H1 (cell line): Measurements from ENCODE around the gene ZNF804B. TPM values are rescaled to one million over a fixed set of nuclear protein-coding genes. Genes with fewer than 3 reads are reported as not detected.

Experiments used
- CTCF ChIA-PET: fragments of 300-600 bp; sonication (Branson Sonifier 250); formaldehyde crosslinking; loops from one replicate; lab custom pipeline; 2021; ENCODE audit not compliant: partially characterized antibody; lab: Charles Lee
- POLR2A ChIA-PET: fragments of 300-600 bp; sonication (Branson Sonifier 250); formaldehyde crosslinking; loops from one replicate; lab custom pipeline; 2021; ENCODE audit warnings: inconsistent platforms; ENCODE audit not compliant: partially characterized antibody; lab: Charles Lee
- DNase-seq, 2 experiments: peaks; one replicate each; pipeline versions ENCODE4 v3.0.0 to v3.0.0-alpha.2; 2010 to 2022; ENCODE audit warnings: low spot score in 2 of 2, low read depth in 1 of 2, mixed read lengths in 1 of 2
- FAIRE-seq: peaks from 2 replicates; lab custom pipeline; 2011; peaks lifted over from hg19 to GRCh38; lab: Jason Lieb, UNC
- H2AFZ ChIP-seq: 2 replicates; pipeline ENCODE4 v1.8.1; 2012; ENCODE audit warnings: low read length, inconsistent platforms
- H2AK5ac ChIP-seq: 2 replicates; pipeline ENCODE4 v1.6.1; 2013; ENCODE audit warnings: low read depth, low read length
- H2BK120ac ChIP-seq: replicated peaks from 2 replicates; pipeline ENCODE3; 2013; ENCODE audit warnings: low read depth, low read length, inconsistent platforms
- H2BK12ac ChIP-seq: 2 replicates; pipeline ENCODE4 v1.6.1; 2013; ENCODE audit warnings: low read depth, low read length
- H2BK15ac ChIP-seq: 2 replicates; pipeline ENCODE4 v1.6.1; 2013; ENCODE audit warnings: low read length
- H2BK20ac ChIP-seq: 2 replicates; pipeline ENCODE4 v1.6.1; 2013; ENCODE audit warnings: low read length
- H2BK5ac ChIP-seq: 2 replicates; pipeline ENCODE4 v1.6.1; 2013; ENCODE audit warnings: low read depth, low read length
- H3K14ac ChIP-seq: 2 replicates; pipeline ENCODE4 v1.6.1; 2013; ENCODE audit warnings: inconsistent platforms; ENCODE audit not compliant: insufficient read length
- H3K18ac ChIP-seq: 2 replicates; pipeline ENCODE4 v1.6.1; 2013; ENCODE audit warnings: low read length; ENCODE audit errors: extremely low read depth
- H3K23ac ChIP-seq: 2 replicates; pipeline ENCODE4 v1.6.1; 2013; ENCODE audit warnings: inconsistent platforms; ENCODE audit not compliant: insufficient read length
- H3K23me2 ChIP-seq: 2 replicates; pipeline ENCODE4 v1.6.1; 2013; ENCODE audit warnings: low read depth, low read length
- H3K27ac ChIP-seq: 2 replicates; pipeline ENCODE4 v1.6.1; 2011; ENCODE audit warnings: low read depth, low read length, inconsistent platforms
- H3K27me3 ChIP-seq, 4 experiments: replicated peaks in 1 of 4; 1 replicate in 1 of 4; 2 replicates in 3 of 4; pipeline versions ENCODE4 v1.6.1 to v1.8.1; 2011 to 2013; ENCODE audit warnings: low read length in 3 of 4, mild to moderate bottlenecking in 3 of 4, inconsistent platforms in 2 of 4, mixed read lengths in 2 of 4, moderate library complexity in 1 of 4; ENCODE audit not compliant: control insufficient read depth in 3 of 4, insufficient read depth in 3 of 4; ENCODE audit errors: extremely low read depth in 1 of 4
- H3K36me3 ChIP-seq, 4 experiments: 2 replicates each; pipeline versions ENCODE4 v1.6.1 to v1.8.1; 2011 to 2013; ENCODE audit warnings: mild to moderate bottlenecking in 4 of 4, low read length in 3 of 4, moderate library complexity in 2 of 4, control low read depth in 1 of 4, inconsistent platforms in 1 of 4; ENCODE audit not compliant: insufficient read depth in 4 of 4, control insufficient read depth in 2 of 4
- H3K4ac ChIP-seq: replicated peaks from 2 replicates; pipeline ENCODE3; 2013; ENCODE audit warnings: low read length, low read depth, mixed read lengths, inconsistent platforms; ENCODE audit not compliant: insufficient read length
- H3K4me1 ChIP-seq, 4 experiments: replicated peaks in 1 of 4; 1 replicate in 1 of 4; 2 replicates in 3 of 4; pipeline versions ENCODE4 v1.6.1 to v1.8.1; 2011 to 2013; ENCODE audit warnings: low read length in 3 of 4, inconsistent platforms in 2 of 4, mixed read lengths in 1 of 4; ENCODE audit not compliant: insufficient read depth in 4 of 4, control insufficient read depth in 3 of 4
- H3K4me2 ChIP-seq, 2 experiments: 2 replicates each; pipeline versions ENCODE4 v1.6.1 to v1.8.1; 2011 to 2013; ENCODE audit warnings: low read depth in 2 of 2, low read length in 2 of 2, control low read depth in 1 of 2, inconsistent platforms in 1 of 2, mild to moderate bottlenecking in 1 of 2; ENCODE audit not compliant: insufficient read depth in 1 of 2
- H3K4me3 ChIP-seq, 4 experiments: fragments of 200-600, 300-600 bp in 1 of 4; sonication (generic), shearing (Covaris generic), sonication (Bioruptor Twin) in 1 of 4; 2 replicates each; pipeline versions ENCODE4 v1.5.1 to v1.8.1; 2011 to 2016; ENCODE audit warnings: low read length in 4 of 4, low read depth in 3 of 4, control low read depth in 2 of 4, inconsistent platforms in 2 of 4, mild to moderate bottlenecking in 2 of 4, mixed read lengths in 1 of 4, moderate library complexity in 1 of 4; ENCODE audit not compliant: insufficient read depth in 2 of 4; ENCODE audit errors: extremely low read depth in 1 of 4
- H3K56ac ChIP-seq: replicated peaks from 2 replicates; pipeline ENCODE3; 2013; ENCODE audit warnings: low read depth, mild to moderate bottlenecking, mixed read lengths, low read length, inconsistent platforms; ENCODE audit not compliant: insufficient read length
- H3K79me1 ChIP-seq: 2 replicates; pipeline ENCODE4 v1.6.1; 2013; ENCODE audit warnings: low read depth, low read length, control low read depth
- H3K79me2 ChIP-seq, 2 experiments: 2 replicates each; pipeline versions ENCODE4 v1.6.1 to v1.8.1; 2012 to 2013; ENCODE audit warnings: low read length in 2 of 2, mild to moderate bottlenecking in 2 of 2, inconsistent platforms in 1 of 2; ENCODE audit not compliant: insufficient read depth in 2 of 2, control insufficient read depth in 1 of 2
- H3K9ac ChIP-seq, 4 experiments: replicated peaks in 1 of 4; 1 replicate in 1 of 4; 2 replicates in 3 of 4; pipeline versions ENCODE4 v1.6.1 to v1.8.1; 2011 to 2013; ENCODE audit warnings: low read depth in 3 of 4, low read length in 3 of 4, control low read depth in 2 of 4, mild to moderate bottlenecking in 2 of 4, moderate library complexity in 2 of 4, inconsistent platforms in 1 of 4; ENCODE audit errors: extremely low read depth in 1 of 4
- H3K9me3 ChIP-seq, 2 experiments: 2 replicates each; pipeline versions ENCODE4 v1.6.1 to v1.8.1; 2012 to 2013; ENCODE audit warnings: mild to moderate bottlenecking in 2 of 2, moderate library complexity in 2 of 2, control low read depth in 1 of 2, inconsistent platforms in 1 of 2, low read depth in 1 of 2, low read length in 1 of 2, mixed read lengths in 1 of 2; ENCODE audit not compliant: insufficient read depth in 2 of 2
- H4K20me1 ChIP-seq, 2 experiments: replicated peaks in 1 of 2; 2 replicates each; pipeline versions ENCODE3 to v1.8.1; 2011 to 2013; ENCODE audit warnings: inconsistent platforms in 2 of 2, low read length in 2 of 2, mild to moderate bottlenecking in 1 of 2; ENCODE audit not compliant: insufficient read depth in 2 of 2, control insufficient read depth in 1 of 2
- H4K5ac ChIP-seq: 2 replicates; pipeline ENCODE4 v1.6.1; 2013; ENCODE audit warnings: low read length, low read depth, mixed read lengths, inconsistent platforms; ENCODE audit not compliant: insufficient read length
- H4K8ac ChIP-seq: 2 replicates; pipeline ENCODE4 v1.8.0; 2013; ENCODE audit warnings: mild to moderate bottlenecking, moderate library complexity, low read length, inconsistent platforms; ENCODE audit not compliant: insufficient read depth; ENCODE audit errors: extremely low read depth
- H4K91ac ChIP-seq: replicated peaks from 2 replicates; pipeline ENCODE3; 2013; ENCODE audit warnings: low read length, mixed read lengths, inconsistent platforms; ENCODE audit not compliant: insufficient read length
- BACH1 ChIP-seq: IDR thresholded peaks from 2 replicates; pipeline ENCODE4 v1.6.1; 2012; ENCODE audit warnings: low read length, improper control_type of control experiment
- BCL11A ChIP-seq, 2 experiments: IDR thresholded peaks; one replicate each; pipeline ENCODE4 v1.6.1; 2011; ENCODE audit warnings: low read depth in 2 of 2, low read length in 2 of 2, mild to moderate bottlenecking in 2 of 2
- CBX8 ChIP-seq: fragments of 300-800, 300-1000 bp; sonication (generic); IDR thresholded peaks from 2 replicates; pipeline ENCODE4 v1.7.1; 2016; ENCODE audit warnings: low read depth, low read length, borderline replicate concordance
- HDAC2 ChIP-seq, 2 experiments: fragments of 300-600 bp in 1 of 2; sonication (generic) in 1 of 2; IDR thresholded peaks; 2 replicates each; pipeline ENCODE4 v1.6.1; 2011 to 2012; ENCODE audit warnings: low read depth in 2 of 2, low read length in 2 of 2, mild to moderate bottlenecking in 2 of 2, moderate library complexity in 2 of 2, borderline replicate concordance in 1 of 2, inconsistent platforms in 1 of 2
- KDM1A ChIP-seq: fragments of 200-600, 300-600 bp; sonication (generic); IDR thresholded peaks from 2 replicates; pipeline ENCODE4 v1.7.1; 2016; ENCODE audit warnings: mild to moderate bottlenecking, low read length, borderline replicate concordance
- MAFK ChIP-seq: IDR thresholded peaks from 2 replicates; pipeline ENCODE4 v1.6.1; 2012; ENCODE audit warnings: low read depth, mild to moderate bottlenecking, improper control_type of control experiment, low read length
- SIX5 ChIP-seq: IDR thresholded peaks from 2 replicates; pipeline ENCODE4 v1.6.1; 2011; ENCODE audit warnings: mild to moderate bottlenecking, low read depth, low read length
- SUZ12 ChIP-seq: fragments of 200-600 bp; sonication (generic); IDR thresholded peaks from 2 replicates; pipeline ENCODE4 v1.6.1; 2012; ENCODE audit warnings: mild to moderate bottlenecking, inconsistent platforms, low read length, moderate library complexity, mixed read lengths
- TBP ChIP-seq: IDR thresholded peaks from 2 replicates; pipeline ENCODE4 v1.6.1; 2011; ENCODE audit warnings: low read depth, low read length, improper control_type of control experiment
- USF2 ChIP-seq: IDR thresholded peaks from 2 replicates; pipeline ENCODE4 v1.6.1; 2011; ENCODE audit warnings: low read length, improper control_type of control experiment
- WGBS, 2 experiments: shearing (Covaris generic) in 1 of 2; methylation state at CpG; one replicate each; pipeline versions ENCODE4 v1.1.6 to v1.1.7; 2013 to 2015; ENCODE audit warnings: low lambda C conversion rate in 2 of 2, mixed read lengths in 2 of 2, inconsistent platforms in 1 of 2, low coverage in 1 of 2, missing lambda C conversion rate in 1 of 2; ENCODE audit not compliant: insufficient replicate concordance in 2 of 2, insufficient coverage in 1 of 2, insufficient read length in 1 of 2; ENCODE audit errors: extremely low coverage in 1 of 2, missing lambda C conversion rate in 1 of 2; 5-methylcytosine and 5-hydroxymethylcytosine counted together
- polyA plus RNA-seq, 7 experiments: library from polyadenylated mRNA; depleted of rRNA in 3 of 7; stranded (reverse) in 5 of 7; unstranded in 2 of 7; fragments of >200 nt in 5 of 7; fragments of 200-250 nt in 2 of 7; gene quantifications; 1 replicate in 5 of 7; 2 replicates in 1 of 7; 4 replicates in 1 of 7; pipeline versions ENCODE4 v1.2.1 to v1.2.3, GENCODE V29; 2011 to 2013; ENCODE audit warnings: missing spikeins in 2 of 7, mixed read lengths in 2 of 7
- total RNA-seq: library from RNA; stranded (reverse); fragmentation: NEBNext Ultra II Directional; extraction: Animal tissue kit (Norgen Biotek cat#: 25700); gene quantifications from 2 replicates; pipeline ENCODE4 v1.2.1, GENCODE V29; 2021

Gene ZNF804B
- total and polyA plus RNA-seq, 2 of the 8 experiments (the other 6 are each of a cell fraction or from before 2014, with no cell fraction given), result not detected

- WGBS, 2 experiments, result 90% methylated on average over 3 of the region's 3 CpGs; no CpG with 5 or more reads in 1 of the 2 experiments
- H3K9ac ChIP-seq, result no peak overlapping the region
- no peak overlapping the region for H3K18ac ChIP-seq
- no peak for FAIRE-seq
- H3K23ac ChIP-seq, result no peak overlapping the region
- no peaks in the 10 kb centered on the region for H3K79me2 ChIP-seq
- H3K4me1 ChIP-seq, result no peaks in the 10 kb centered on the region
- ChIA-PET POLR2A (no interaction called here), CTCF (no interaction called here)
- no peak overlapping the region for H2BK12ac ChIP-seq
- H2BK120ac ChIP-seq, result no peak overlapping the region
- H4K91ac ChIP-seq, result no peak overlapping the region
- DNase-seq, result no peak
- no peak overlapping the region for H2AK5ac ChIP-seq
- H2BK20ac ChIP-seq, result no peak overlapping the region
- H3K27me3 ChIP-seq, result no peaks in the 10 kb centered on the region
- H2AFZ ChIP-seq, result no peak overlapping the region
- H3K27ac ChIP-seq, result no peak overlapping the region
- H3K4me2 ChIP-seq, result no peak overlapping the region
- H3K36me3 ChIP-seq, result no peaks in the 10 kb centered on the region
- H3K56ac ChIP-seq, result no peak overlapping the region
- H2BK15ac ChIP-seq, result no peak overlapping the region
- H3K4ac ChIP-seq, result no peak overlapping the region
- no peaks in the 10 kb centered on the region for H3K79me1 ChIP-seq
- no peak overlapping the region for H2BK5ac ChIP-seq
- no peaks in the 10 kb centered on the region for H3K23me2 ChIP-seq
- H4K20me1 ChIP-seq, result no peaks in the 10 kb centered on the region
- no peak overlapping the region for H3K14ac ChIP-seq
- H4K8ac ChIP-seq, result no peak overlapping the region
- H4K5ac ChIP-seq, result no peak overlapping the region
- H3K9me3 ChIP-seq, result no peaks in the 10 kb centered on the region
- no peak overlapping the region for H3K4me3 ChIP-seq
- TF ChIP-seq MAFK, result no peak
- no peak for TF ChIP-seq BACH1
- no peak for TF ChIP-seq USF2
- TF ChIP-seq TBP, result no peak
- no peak for TF ChIP-seq SUZ12
- no peak for TF ChIP-seq HDAC2 (IDR thresholded peaks at IDR 0.05; ENCODE audit: borderline replicate concordance in 1 of 2, low read depth in 2 of 2, low read length in 2 of 2)
- no peak for TF ChIP-seq SIX5
- no peak for TF ChIP-seq BCL11A (IDR thresholded peaks at IDR 0.05; ENCODE audit: low read depth in 2 of 2, low read length in 2 of 2)
- TF ChIP-seq CBX8, result no peak
- no peak for TF ChIP-seq KDM1A
Observed at GRCh38 chr7:88826222-88826621, 66.7 kb downstream of the ZNF804B start.
